ENCODE data around the gene NHERF2.
"Not testable (repeated sequence)": the region's sequence is repeated elsewhere in the genome, so short reads cannot be mapped to it uniquely, and the experiment has no call there.

NHERF2 gene

DNA sequence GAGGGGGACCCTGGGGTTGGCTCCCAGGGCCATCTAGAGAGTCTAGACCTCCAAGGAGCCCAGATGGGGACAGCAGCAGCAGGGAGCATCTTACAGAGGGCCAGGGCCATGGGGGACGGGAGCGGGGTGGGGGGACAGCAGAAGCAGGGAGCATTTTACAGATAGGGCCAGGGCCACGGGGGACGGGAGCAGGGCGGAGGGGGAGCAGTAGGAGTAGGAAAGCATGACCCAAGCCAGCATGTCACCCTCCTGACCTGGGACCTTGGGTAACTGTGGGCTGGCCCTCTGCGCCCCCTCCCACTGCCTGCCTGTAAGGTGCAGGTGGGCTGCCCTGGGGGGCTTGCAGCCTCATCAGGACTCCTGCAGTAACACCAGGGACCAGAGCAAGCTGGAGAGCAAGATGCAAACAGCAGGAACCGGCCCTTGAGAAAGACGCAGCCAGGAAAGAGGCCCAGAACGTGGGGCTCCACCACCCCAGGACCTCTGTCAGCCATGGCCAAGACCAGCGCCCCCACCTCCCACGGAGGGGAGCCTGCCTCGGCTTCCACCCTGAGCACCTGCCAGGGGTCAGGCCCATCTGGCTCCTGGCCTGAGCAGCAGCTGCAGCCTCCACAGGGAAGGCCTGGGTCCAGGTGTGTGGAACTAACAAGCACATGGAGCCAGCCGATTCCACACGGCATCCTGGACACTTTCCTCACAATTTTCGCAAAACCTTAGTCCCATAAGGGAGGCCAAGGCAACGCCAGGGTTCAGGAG lies 19.4 kb upstream of the NHERF2 start:
- DNase-seq (ENCODE audit: low read depth in 2 of 2): no peak

DNA sequence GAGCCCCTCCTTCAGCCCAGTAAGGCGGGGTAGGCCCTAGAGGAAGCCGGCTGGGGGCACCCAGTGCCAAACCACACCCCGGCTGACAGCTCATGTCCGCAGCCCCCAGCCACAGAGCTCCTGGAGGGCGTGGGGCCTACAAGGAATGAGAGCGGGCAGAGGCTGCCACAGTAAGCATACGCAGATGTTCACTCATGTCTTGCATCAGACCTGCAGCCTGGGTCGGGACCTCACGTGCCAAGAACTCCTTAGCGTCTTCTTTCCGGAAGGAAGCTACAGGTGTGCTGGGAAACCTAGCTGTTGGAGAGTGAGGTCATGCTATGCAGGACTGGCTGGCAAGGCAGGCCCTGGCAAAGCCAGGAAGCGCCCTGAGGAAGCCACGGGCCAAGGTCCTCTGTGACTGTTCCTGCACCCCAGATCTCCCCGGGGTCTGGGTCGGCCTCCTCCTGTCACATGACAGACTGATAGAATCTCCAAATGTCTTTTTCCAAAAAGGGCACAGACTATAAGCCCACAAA lies 18.6 kb upstream of the NHERF2 start:
- no peak for DNase-seq (ENCODE audit: low read depth in 2 of 2)

DNA sequence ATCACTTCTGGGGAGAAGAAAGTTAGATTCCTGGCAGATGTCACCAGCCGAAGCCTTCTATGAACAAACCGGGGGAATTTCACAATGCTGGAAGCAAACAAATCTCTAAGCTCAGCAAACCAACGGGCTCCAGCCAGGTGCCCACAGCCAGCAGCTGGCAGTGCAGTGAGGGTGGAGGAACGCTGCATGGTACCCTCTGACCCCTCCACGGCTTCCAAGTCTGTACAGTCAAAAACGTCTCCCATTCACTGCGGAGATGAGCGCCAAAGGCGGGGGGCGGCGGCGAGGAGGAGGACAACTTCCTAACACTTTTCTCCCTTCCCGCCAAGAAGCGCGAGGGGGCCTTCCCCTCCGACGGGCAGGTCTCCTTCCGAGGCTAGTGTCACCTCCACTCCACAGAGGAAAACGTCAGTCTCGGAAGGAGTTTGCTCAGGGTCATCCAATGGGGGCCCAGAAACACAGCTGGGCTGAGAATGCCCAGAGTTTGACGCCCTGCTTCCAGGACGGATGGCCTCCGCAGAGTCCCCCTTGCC lies 18.0 kb upstream of the NHERF2 start:
- DNase-seq (ENCODE audit: low read depth in 2 of 2): peak in 1 of 2 experiments; percentile 41

DNA sequence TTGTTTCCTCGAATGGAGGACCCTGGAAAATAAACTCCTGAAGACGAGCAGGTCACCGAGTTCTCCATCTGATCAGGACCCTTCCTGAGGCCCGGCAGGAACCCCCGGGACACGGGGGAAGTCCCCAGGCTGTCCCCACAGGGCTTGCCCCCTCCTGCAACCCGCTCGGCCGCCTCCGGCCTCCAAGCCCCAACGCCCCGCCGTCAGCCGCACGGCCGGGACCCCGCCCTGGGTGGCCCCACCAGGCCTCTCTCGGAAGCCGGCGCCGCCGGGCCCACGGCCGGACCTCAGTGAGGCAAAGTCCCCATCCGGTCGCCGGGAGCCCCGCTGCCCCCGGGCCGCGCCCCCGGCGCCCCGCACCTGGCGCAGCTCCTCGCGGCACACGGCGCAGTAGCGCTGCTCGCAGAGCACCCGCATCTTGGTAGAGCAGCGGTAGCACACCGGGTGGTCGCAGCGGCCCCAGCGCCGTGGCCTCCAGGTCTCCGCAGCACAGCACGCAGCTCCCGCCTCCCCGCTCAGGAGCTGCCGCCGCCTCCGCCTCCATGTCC lies 17.5 kb upstream of the NHERF2 start:
- no peak for DNase-seq (ENCODE audit: low read depth in 2 of 2)

DNA sequence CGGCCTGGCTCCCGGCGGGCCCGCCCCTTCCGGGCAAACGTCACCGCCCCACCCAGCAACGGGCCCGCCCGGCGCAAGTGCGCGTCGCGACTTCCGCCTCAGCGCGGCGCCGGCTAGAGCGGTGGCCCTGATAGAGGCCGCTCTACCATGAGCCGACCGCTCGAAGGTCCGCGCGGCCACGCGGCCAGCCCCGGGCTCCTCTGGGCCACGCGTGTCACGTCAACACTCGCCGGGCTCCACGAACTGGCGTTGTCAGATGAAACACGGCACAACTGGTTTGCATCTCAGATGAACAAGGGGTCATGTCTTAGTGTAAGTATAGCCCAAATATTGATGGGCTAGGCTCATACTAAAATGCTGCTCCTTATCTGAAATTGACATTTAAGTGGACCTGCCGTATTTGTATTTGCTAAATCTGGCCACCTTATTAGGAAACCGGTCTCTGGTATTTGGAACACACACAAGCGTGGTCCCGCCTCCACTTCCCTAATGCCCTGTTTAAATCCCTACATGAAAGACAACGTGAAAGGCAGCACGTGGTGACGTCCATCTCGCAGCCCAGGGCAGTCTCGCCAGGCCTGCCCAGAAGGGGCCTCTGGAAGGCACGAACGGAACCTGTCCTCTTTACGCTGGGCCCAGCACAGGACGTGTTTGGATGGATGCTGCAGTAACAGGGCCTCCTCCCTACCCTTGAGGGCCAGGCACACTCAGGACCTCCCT lies 16.8 kb upstream of the NHERF2 start, which contains the start of gene ZNF598:
ZNF598 (minus strand) TSS at position 31 of the 720 bp plus-strand sequence.
- peak; percentile 59 to 69 for DNase-seq (ENCODE audit: low read depth in 2 of 2)

DNA sequence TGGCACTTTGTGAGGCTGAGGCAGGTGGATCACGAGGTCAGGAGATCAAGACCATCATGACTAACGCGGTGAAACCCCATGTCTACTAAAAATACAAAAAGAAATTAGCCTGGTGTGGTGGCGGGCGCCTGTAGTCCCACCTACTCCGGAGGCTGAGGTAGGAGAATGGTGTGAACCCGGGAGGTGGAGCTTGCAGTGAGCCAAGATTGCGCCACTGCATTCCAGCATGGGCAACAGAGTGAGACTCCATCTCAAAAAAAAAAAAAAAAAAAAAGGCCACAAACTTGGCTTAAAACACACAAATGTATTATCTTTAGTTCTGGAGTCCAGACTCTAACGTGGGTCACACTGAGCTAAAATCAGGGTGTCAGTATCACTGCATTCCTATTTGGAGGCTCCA lies 15.0 kb upstream of the NHERF2 start:
- not testable (repeated sequence) for DNase-seq (ENCODE audit: low read depth in 2 of 2)

DNA sequence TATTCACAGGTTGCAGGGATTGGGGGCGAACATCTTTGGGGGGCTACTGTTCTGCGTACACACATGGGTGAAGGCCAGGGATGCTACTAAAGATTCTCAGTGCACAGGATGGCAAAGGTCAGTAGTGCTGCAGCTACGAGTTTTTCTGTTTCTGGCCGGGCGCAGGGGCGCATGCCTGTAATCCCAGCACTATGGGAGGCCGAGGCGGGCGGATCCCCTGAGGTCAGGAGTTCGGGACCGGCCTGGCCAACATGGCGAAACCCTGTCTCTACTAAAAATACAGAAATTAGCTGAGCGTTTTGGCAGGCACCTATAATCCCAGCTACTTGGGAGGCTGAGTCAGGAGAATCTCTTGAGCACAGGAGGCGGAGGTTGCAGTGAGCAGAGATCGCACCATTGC lies 13.2 kb upstream of the NHERF2 start:
- DNase-seq (ENCODE audit: low read depth in 2 of 2): no peak

DNA sequence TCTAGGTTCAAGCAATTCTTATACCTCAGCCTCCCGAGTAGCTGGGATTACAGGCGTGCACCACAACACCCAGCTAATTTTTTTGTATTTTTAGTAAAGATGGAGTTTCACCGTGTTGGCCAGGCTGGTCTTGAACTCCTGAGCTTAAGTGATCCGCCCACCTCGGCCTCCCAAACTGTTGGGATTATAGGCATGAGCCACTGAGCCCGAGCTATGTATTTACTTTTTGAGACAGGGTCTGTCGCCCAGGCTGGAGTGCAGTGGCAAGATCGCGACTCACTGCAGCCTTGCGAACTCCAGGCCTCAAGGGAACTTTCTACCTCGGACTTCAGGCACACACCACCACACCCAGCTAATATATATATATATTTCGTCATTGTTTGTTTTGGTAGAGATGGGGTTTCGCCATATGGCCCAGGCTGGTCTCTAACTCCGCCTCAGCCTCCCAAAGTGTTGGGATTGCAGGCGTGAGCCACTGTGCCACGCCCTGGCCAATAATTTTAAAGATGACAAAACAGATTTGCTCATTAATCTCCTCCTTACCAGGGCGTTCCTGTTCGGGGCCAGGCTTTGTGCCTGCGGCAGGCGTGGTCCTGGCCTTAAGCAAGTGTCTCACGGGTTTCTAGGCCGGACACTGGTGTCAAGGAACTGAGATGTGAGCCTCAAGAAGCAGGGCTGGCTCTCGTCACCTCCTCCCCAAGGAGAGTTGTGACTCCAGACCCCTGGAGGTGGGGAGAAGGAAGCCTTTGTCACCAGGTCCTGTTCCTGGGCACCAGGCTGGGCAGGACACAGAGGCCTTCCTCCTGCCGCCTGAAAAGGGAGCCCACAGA lies 11.4 kb upstream of the NHERF2 start:
- no peak for DNase-seq (ENCODE audit: low read depth in 2 of 2)

DNA sequence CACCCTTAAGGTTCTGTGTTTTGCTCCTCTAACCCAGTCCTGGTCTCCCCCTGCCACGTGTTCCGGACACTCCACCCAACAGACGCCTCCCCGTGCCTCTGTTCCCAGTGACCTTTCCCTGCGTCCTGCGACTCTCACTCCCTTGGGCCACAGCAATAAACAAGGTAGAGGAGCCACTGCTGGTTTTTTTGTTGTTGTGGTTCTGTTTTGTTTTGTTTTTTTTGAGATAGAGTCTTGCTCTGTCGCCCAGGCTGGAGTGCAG lies 10.8 kb upstream of the NHERF2 start:
- no peak for DNase-seq (ENCODE audit: low read depth in 2 of 2)

DNA sequence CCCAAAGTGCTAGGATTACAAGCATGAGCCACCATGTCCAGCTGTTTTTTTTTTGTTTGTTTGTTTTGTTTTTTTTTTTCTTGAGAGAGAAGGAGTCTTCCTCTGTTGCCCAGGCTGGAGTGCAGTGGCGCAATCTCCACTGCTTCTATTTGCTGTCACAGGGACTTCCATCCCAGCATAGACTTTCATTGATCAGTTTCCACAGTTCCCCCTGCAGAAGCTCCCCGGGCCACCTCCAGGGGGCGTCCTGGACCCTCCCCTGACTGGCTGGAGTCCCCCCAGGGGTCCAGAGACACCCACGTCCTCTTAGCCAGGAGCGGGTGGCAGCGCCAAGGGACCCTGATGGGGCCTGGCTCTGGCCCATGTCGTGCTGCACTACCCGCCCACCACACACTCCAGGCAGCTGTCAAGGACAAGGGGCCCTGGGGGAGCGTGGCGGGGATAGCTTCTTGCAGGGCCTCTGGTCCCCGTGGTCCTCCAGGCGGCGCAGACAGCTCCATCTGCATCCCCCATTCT lies 10.2 kb upstream of the NHERF2 start:
- no peak for DNase-seq (ENCODE audit: low read depth in 2 of 2)

DNA sequence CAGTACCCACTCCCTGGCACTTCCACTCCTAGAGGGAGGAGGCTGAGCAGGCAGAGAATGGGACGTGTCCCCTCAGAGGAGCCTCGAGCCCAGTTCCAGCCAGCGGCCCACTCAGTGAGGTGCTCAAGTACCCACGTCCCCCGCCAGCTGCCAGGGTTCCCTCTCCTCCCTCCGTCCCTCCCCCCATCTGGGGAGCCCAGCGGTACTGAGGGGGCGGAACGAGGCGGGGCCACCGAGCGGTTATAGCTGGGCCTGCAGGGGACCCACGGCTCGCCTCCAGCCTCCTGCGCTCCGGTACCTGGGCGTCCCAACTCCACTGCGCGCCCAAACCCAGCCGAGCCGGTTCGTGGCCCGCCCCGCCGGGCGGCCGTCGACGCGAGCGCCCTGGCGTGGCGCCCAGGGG lies 7.2 kb upstream of the NHERF2 start, which contains the start of gene NPW:
NPW (plus strand) TSS at position 268 of the 403 bp plus-strand sequence.
- no peak for DNase-seq (ENCODE audit: low read depth in 2 of 2)

DNA sequence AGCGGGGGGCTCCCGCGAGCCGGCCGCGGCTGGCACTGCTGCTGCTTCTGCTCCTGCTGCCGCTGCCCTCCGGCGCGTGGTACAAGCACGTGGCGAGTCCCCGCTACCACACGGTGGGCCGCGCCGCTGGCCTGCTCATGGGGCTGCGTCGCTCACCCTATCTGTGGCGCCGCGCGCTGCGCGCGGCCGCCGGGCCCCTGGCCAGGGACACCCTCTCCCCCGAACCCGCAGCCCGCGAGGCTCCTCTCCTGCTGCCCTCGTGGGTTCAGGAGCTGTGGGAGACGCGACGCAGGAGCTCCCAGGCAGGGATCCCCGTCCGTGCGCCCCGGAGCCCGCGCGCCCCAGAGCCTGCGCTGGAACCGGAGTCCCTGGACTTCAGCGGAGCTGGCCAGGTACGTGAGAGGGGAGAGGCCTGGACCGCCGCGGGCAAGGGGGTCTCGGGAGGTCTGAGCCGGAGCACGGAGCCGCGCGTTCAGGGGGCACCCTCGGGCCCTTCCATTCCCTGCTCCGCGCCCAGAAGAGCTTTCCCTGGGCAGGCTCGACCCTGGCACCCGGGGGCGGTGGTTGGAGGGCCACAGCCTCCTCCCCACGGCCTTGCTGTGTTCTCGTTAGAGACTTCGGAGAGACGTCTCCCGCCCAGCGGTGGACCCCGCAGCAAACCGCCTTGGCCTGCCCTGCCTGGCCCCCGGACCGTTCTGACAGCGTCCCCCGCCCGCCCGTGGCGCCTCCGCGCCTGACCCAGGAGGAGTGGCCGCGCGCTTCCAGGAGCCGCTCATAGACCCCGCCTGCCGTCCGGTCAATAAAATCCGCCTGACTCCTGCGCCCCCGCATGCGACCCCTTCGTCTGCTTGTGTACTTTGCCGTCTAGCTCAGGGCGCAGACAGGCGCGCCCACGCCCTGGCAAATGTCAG lies 6.5 kb upstream of the NHERF2 start:
- no peak for DNase-seq (ENCODE audit: low read depth in 2 of 2)

DNA sequence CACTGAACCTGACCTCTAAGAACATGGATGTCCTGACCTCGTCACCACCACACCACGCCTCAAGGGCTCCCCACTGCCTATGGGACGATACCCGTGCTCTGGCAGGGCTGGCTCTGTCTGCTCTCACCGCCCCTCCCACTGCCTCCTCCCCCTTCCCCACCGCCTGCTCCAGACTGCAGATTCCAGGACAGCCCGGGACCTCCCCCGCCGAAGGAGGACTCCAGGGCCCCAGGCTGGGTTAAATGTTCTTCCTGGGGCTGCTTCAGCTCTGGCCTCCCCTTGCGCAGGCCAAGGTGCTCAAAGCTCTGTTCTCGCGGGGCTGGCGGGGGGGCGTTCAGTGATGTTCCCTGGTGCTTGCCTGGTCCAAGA lies 4.0 kb upstream of the NHERF2 start:
- DNase-seq (ENCODE audit: low read depth in 2 of 2): no peak

DNA sequence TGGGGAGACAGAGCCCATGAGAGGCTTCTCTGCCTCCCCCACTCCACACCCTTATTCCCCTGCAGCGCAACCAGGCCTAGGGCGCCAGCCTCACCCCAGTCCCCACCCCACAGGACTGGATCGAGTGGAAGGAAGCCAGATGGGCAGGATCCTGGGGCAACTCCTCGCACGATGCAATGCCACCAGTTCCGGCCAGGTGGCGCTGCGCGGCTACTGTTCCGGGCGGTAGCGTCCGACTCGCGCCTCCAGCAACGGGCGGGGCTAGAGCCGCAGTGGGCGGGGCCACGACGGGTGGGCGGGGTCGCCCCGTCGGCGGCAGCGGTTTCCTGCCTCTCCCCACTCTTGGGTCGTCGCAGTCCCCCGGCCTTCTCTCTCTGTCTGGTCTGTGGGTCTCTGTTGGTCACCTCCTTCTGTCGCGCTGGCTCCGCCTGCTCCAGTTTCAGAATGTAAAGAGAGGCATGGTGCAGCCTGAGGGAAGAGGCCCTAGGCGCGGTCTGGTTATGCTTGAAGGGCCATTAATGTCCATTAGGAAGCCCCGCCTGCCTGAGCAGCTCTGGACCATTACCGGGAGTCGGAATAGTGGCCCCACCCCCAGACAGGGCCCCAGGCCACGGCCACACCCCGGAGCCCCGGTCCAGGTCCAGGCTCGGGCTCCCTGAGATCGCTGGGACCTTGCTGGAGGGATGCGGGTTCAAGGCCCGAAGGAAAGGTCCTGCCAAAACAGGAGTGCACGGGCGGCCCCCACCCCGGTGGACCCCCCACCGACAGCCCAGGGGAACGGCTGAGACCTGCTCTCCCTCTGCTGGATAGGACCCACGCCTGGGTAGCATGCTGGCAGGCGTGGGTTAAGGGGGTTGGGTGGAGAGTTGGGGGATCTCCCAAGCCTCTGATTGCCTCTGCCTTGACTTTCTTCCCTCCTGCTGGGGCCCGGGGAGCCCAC lies 3.3 kb upstream of the NHERF2 start:
- DNase-seq (ENCODE audit: low read depth in 2 of 2): peak; percentile 88 to 95

DNA sequence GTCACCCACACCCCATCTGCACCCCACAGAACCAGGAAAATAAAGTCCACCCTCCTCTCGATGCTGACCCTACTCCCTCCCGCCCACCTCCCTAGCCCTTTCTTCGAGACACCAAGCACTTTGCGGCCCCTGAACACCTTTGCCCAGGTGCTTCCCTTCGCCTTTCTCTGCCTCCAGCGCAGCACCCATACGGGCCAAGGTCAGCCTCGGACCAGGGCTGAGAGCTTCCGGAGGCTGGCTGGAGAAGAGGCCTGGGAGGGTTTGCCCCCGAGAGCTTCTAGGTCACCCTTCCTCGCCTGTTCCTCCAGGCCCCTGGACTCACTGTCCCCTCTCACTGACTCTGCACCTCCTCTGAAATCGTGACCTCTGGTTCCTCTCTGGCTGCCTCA lies 2.7 kb upstream of the NHERF2 start:
- DNase-seq (ENCODE audit: low read depth in 2 of 2): no peak

DNA sequence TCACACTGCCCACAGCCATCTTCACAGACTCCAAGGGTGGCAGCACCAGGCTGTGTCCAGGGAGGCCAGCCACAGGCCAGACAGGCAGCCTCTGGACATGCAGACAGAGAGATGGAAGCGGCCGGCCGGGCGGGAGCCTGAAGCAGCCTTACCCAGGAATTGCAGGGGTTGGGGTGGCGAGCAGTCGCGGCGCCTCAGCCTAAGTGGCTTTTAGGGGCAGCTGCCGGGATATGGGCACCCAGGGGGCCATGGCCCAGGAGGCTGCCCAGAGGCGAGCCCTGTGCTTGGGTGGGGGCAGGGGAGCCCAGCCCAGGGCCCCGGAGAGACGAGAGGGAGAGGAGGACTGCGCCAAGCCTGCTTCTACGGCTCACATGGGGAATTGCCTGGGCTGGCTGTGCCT lies 1.5 kb upstream of the NHERF2 start:
- DNase-seq (ENCODE audit: low read depth in 2 of 2): no peak

DNA sequence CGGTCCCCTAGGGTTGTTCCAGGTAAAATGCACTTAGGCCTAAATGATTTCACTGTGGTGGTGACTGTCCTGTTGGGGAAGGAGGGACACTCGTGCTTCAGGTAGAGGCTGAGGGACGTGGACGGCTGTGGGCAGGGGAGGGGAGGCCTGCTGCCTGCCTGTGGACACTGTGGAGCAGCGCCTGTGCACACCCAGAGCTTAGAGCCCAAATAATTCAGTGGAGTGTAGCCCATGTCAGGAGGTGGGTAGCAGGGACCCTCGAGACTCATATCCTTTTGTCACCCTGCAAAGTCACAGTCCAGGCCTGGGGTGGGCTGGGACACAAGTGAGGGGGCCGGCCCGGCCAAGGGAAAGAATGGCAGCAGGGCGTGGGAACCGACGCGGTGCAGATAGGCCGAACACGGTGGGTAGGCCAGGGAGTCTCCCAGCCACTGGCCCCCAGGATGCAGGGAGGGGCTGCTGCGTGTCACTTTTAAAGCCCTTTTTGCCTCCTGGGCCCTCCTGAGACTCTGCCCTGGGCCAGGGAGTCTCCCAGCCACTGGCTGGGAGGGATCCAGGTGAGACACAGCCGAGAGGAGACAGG lies 733 bp upstream of the NHERF2 start:
- no peak for DNase-seq (ENCODE audit: low read depth in 2 of 2)

DNA sequence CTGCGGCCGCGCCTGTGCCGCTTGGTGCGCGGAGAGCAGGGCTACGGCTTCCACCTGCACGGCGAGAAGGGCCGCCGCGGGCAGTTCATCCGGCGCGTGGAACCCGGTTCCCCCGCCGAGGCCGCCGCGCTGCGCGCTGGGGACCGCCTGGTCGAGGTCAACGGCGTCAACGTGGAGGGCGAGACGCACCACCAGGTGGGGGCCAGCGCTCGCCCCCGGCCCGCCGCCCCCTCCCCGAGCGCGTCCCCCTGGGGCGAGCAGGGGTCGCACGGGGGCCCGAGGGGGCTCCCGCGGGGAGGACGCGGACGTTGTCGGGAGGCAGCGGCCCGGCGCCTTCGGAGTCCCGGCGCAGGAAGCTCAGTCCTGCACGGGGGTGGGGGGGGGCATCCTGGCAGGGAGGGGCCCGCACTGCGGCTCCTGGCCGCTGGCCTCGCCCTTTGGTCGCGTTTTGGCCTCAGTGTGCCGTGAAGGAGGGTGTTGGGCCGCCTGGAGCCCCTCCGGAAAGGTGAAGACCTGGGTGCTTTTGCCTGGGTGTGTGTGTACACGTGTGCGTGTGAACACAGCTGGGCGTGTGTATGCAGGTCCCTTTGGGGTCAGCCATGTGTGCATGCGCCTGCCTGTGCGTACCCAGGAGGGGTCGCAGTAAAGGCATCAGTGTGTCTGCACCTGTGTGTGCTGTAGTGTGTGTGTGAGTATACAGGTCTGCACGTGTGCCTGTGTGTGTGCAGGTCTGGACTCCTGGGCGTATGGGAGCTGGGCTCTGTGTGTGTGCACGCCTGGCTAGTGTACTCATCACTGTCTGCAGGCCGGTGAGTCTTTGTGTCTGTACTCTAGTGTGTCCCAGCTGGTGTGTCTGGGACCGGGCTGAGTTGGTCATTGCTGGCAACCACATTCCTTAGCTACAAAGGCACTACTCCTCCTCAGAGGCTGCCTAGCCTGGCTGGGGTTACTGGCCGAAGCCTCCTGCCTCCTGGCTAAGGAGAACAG lies 615 bp downstream of the NHERF2 start:
- DNase-seq (ENCODE audit: low read depth in 2 of 2): no peak

All from stimulated activated CD4-positive, alpha-beta T cell treated with anti-CD3 and anti-CD28 coated beads, Interleukin-12 subunit alpha, Interleukin-12 subunit beta, amount 100 ng/mL, for 24 hours (primary cell).